Ishikawa (cell line): Measurements from ENCODE around the gene SRPRB.

Experiments
- CEBPB ChIP-seq: IDR thresholded peaks from 2 replicates; pipeline ENCODE4 v1.6.1; 2012
- CREB1 ChIP-seq: IDR thresholded peaks from 2 replicates; pipeline ENCODE4 v1.6.1; 2012; ENCODE audit warnings: low read depth
- EGR1 ChIP-seq: IDR thresholded peaks from 2 replicates; pipeline ENCODE4 v1.6.1; 2012
- EP300 ChIP-seq: IDR thresholded peaks from 2 replicates; pipeline ENCODE4 v1.6.1; 2012; ENCODE audit warnings: borderline replicate concordance
- FOXM1 ChIP-seq: IDR thresholded peaks from 2 replicates; pipeline ENCODE4 v1.6.1; 2012; ENCODE audit warnings: low read depth, borderline replicate concordance
- NFIC ChIP-seq: IDR thresholded peaks from 2 replicates; pipeline ENCODE4 v1.6.1; 2012
- RAD21 ChIP-seq: IDR thresholded peaks from 2 replicates; pipeline ENCODE4 v1.6.1; 2012; ENCODE audit warnings: low read depth
- TAF1 ChIP-seq: IDR thresholded peaks from 2 replicates; pipeline ENCODE4 v1.6.1; 2012; ENCODE audit warnings: low read depth, mild to moderate bottlenecking
- TCF12 ChIP-seq: IDR thresholded peaks from 2 replicates; pipeline ENCODE4 v1.6.1; 2012; ENCODE audit warnings: low read depth
- TEAD4 ChIP-seq: IDR thresholded peaks from 2 replicates; pipeline ENCODE4 v1.6.1; 2012
- YY1 ChIP-seq: IDR thresholded peaks from 2 replicates; pipeline ENCODE4 v1.6.1; 2012; ENCODE audit warnings: low read depth
- ZBTB7A ChIP-seq: IDR thresholded peaks from 2 replicates; pipeline ENCODE4 v1.6.1; 2012; ENCODE audit warnings: low read depth
- TF ChIP-seq, protein P1 (sequence below): IDR thresholded peaks from 2 replicates; pipeline ENCODE4 v1.6.1; 2012; ENCODE audit warnings: low read depth, mild to moderate bottlenecking
- TF ChIP-seq, protein P2 (sequence below): IDR thresholded peaks from 2 replicates; pipeline ENCODE4 v1.6.1; 2012
- TF ChIP-seq, protein P3 (sequence below): IDR thresholded peaks from 2 replicates; pipeline ENCODE4 v1.6.1; 2012

The SRPRB gene

DNA sequence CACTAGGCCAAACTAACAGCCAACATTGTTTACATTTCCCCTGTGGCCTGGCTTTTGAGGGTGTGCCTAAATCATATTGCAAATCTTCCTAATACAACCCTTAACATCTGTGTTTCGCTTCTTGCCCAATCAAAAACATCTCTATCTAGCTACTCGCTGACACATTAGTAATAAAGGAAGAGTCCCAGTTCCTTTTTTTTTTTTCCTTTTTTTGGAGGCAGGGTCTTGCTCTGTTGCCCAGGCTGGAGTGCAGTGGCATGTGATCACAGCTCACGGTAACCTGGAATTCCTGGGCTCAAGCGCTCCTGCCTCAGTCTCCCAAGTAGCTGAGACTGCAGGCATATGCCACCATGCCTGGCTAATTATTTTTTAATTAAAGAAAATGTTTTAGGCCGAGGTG is 2.1 kb upstream of the SRPRB start:
- no peak for TF ChIP-seq NFIC
- no peak for TF ChIP-seq TEAD4
- TF ChIP-seq EP300: no peak
- TF ChIP-seq FOXM1: no peak
- no peak for TF ChIP-seq TCF12
- TF ChIP-seq CREB1: no peak

DNA sequence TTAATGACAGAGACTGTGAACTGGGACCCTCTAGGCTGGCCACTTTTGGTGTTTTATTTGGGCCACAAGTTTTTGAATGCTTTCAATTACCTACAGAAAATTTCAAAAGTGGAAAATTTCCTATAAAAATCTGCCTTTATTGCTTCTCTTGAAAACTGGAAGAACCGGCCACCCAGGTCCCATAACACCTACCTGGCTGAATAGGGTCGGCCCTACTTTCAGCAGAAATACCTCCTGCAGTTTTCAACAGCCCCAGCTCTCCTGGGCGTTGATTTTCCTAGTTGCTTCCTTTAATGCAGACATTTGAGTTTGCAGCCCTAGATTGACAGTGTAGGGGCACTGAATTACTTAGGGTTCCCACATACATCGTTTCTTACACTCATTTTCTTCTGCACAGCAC is 719 bp upstream of the SRPRB start:
- TF ChIP-seq YY1 (no peak), TCF12 (no peak), FOXM1 (no peak), TAF1 (no peak), EGR1 (no peak), CEBPB (no peak), NFIC (no peak), EP300 (no peak), TEAD4 (no peak), ZBTB7A (no peak), RAD21 (no peak), CREB1 (no peak)
- TF ChIP-seq, protein P1, sequence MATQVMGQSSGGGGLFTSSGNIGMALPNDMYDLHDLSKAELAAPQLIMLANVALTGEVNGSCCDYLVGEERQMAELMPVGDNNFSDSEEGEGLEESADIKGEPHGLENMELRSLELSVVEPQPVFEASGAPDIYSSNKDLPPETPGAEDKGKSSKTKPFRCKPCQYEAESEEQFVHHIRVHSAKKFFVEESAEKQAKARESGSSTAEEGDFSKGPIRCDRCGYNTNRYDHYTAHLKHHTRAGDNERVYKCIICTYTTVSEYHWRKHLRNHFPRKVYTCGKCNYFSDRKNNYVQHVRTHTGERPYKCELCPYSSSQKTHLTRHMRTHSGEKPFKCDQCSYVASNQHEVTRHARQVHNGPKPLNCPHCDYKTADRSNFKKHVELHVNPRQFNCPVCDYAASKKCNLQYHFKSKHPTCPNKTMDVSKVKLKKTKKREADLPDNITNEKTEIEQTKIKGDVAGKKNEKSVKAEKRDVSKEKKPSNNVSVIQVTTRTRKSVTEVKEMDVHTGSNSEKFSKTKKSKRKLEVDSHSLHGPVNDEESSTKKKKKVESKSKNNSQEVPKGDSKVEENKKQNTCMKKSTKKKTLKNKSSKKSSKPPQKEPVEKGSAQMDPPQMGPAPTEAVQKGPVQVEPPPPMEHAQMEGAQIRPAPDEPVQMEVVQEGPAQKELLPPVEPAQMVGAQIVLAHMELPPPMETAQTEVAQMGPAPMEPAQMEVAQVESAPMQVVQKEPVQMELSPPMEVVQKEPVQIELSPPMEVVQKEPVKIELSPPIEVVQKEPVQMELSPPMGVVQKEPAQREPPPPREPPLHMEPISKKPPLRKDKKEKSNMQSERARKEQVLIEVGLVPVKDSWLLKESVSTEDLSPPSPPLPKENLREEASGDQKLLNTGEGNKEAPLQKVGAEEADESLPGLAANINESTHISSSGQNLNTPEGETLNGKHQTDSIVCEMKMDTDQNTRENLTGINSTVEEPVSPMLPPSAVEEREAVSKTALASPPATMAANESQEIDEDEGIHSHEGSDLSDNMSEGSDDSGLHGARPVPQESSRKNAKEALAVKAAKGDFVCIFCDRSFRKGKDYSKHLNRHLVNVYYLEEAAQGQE: no peak
- TF ChIP-seq, protein P2, sequence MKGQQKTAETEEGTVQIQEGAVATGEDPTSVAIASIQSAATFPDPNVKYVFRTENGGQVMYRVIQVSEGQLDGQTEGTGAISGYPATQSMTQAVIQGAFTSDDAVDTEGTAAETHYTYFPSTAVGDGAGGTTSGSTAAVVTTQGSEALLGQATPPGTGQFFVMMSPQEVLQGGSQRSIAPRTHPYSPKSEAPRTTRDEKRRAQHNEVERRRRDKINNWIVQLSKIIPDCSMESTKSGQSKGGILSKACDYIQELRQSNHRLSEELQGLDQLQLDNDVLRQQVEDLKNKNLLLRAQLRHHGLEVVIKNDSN: no peak
- TF ChIP-seq, protein P3, sequence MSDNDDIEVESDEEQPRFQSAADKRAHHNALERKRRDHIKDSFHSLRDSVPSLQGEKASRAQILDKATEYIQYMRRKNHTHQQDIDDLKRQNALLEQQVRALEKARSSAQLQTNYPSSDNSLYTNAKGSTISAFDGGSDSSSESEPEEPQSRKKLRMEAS: no peak

DNA sequence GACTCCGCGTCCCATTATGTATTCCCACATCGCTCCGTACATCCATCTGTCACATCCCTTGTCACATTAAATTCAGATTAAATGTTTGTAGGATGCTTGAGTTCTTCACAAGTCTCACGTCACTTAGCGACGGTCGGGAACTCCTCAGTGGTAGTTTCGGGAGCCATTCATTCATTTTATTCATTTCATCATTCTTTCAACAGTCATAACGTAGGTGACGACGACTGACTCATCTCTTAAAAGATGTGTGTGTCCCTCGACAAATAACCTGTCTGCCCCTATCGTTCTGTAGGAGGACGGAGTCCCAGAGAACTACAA is 272 bp upstream of the SRPRB start:
- TF ChIP-seq NFIC (no peak), RAD21 (no peak)

DNA sequence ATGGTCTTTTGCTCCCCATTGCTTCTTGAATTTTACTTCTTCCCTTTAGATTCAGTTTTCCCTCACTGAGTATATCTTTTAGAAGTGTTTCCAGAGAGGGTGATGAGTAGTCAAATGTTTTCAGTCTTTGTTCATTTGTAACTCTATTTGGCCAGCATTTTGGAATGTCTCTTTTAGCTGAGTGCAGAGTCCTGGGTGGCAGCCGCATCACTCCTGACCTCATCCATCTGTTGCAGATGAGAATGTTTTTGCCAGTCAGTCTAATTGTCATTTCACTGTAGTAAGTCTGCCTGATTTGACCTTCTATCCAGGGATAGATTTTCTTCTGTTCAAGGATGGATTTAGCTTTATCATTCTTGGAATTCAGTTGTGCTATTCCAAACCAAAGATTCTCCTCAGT is 7.3 kb downstream of the SRPRB start:
- TF ChIP-seq NFIC (no peak), CEBPB (no peak), FOXM1 (no peak), EGR1 (no peak), EP300 (no peak)
- TF ChIP-seq, protein P1: no peak

DNA sequence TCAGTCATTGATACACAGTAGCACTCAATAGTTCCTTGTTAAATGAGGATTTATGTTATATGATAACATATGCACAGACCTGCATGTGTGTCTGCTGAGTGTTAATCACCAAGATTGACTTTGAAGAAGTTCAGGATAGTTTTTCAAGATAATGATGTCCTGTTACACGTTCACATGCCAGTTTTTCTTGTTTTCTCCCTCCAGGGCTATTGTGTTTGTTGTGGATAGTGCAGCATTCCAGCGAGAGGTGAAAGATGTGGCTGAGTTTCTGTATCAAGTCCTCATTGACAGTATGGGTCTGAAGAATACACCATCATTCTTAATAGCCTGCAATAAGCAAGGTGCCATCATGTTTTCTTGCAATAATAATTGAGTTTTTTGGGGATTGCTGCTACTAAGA is 9.8 kb downstream of the SRPRB start:
- no peak for TF ChIP-seq EGR1
- no peak for TF ChIP-seq YY1
- no peak for TF ChIP-seq RAD21
- TF ChIP-seq FOXM1: no peak
- no peak for TF ChIP-seq TEAD4
- no peak for TF ChIP-seq TCF12

DNA sequence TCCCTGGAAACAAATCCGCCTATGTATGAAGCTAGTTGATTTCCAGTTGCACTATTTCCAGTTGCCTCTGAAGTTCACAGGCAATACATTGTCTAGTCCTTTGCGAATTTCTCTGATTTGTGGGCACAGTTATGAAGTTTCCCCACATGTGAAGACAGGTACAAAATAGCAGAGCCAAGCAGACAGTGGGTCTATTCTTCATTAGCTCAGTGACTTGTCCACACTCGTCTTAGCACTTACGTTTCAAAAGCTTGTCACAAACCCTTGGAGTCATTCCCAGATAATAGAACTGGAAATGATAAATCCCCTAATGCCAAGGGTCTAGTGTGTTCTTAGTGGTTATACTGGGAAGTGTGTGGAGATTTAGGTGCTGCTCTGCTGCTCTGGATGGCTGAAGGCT is 14.5 kb downstream of the SRPRB start:
- TF ChIP-seq ZBTB7A (no peak), TCF12 (no peak)

DNA sequence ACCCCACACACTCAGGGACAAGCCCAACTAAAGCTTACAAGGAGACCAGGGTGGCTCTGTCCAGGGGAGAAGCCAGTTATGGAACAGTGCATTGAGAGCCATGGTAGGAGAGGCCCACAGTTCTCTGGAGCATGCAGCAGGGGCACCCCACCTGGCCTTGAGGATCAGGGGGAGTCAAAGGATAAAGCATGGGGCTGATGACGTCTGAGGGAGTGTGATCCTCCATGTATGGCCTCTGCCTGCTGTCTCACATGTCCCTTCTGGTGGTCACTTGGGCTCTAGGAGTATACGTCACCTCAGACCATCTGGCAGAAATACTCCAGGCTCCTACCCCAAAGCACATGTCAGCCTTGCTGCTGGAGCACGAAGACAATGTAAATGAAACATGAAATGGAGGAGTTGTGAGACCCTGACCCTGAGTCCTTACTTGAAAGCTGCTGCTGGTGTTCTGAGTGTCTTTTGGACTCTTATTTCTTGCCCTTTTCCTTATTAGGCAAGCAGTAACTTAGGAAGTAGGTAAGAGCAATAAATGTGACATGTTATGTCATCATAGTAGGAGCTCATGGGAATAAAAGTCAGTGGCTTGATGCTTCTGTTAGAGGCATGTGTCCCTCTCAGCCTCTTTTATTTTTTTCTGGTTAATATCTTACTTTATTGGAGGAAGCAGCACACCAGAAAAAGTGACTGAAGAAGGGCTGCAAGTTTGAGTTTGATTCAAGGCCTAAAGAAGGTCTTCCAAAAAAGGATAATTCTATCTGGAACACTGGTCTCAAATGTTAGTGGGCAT is 15.5 kb downstream of the SRPRB start:
- TF ChIP-seq EGR1: no peak
- TF ChIP-seq, protein P2: no peak
- no peak for TF ChIP-seq YY1
- no peak for TF ChIP-seq TEAD4
- no peak for TF ChIP-seq FOXM1
- TF ChIP-seq, protein P1: no peak
- TF ChIP-seq TCF12: no peak
- TF ChIP-seq ZBTB7A: no peak
- TF ChIP-seq CEBPB: no peak
- TF ChIP-seq, protein P3: no peak
- TF ChIP-seq TAF1: no peak
